Neural progenitor cell (in vitro differentiated cells): ENCODE data around the gene MAEL.

Experiments used
- CTCF ChIP-seq: fragments of 200-600 bp; sonication (generic); IDR thresholded peaks from 2 replicates; pipeline ENCODE4 v1.5.1; 2017; ENCODE audit warnings: antibody characterized with exemption, mild to moderate bottlenecking
- EZH2 ChIP-seq: fragments of 200-600 bp; sonication (generic); IDR thresholded peaks from 2 replicates; pipeline ENCODE4 v1.6.1; 2017; ENCODE audit warnings: antibody characterized with exemption, mild to moderate bottlenecking, moderate library complexity

GRCh38 chr1:166980383-166980782 is 8.7 kb upstream of the MAEL start:
- TF ChIP-seq CTCF (no peak), EZH2 (no peak)
